ENCODE results near the gene EIF4H. TPM values are rescaled to one million over a fixed set of nuclear protein-coding genes. Genes with fewer than 3 reads are reported as not detected.

Gene EIF4H
- total RNA-seq, 1 donor = 293 TPM

DNA sequence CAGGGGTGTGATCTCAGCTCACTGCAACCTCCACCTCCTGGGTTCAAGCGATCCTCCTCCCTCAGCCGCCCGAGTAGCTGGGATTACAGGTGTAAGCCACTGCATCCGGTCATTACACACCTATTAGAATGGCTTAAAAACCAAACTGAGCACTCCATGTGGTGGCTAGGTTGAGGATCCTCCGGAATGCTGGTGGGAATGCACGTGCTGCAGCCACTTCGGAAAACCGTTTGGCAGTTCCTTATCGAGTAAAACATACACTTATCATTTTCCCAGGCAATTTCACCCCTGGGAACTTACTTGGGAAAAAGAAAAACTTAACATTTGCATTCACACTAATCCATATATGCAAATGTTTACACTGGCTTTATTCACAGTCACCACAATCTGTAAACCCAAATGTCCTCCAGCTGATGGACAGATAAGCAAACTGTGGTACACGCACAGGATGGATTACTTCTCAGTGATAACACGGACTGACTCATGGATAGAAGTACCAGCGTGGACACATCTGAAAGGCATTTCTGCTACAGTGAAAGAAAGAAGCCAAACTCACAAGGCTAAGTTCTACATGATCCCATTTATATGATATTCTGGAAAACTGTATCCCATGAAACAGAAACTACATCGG, 59.6 kb downstream of the EIF4H start:
- H3K4me3 ChIP-seq (ENCODE audit: low read depth, low read length) = peak overlapping the region; percentile 23
- DNase-seq (ENCODE audit: low read depth) = peak; percentile 99
- TF ChIP-seq, protein P1, sequence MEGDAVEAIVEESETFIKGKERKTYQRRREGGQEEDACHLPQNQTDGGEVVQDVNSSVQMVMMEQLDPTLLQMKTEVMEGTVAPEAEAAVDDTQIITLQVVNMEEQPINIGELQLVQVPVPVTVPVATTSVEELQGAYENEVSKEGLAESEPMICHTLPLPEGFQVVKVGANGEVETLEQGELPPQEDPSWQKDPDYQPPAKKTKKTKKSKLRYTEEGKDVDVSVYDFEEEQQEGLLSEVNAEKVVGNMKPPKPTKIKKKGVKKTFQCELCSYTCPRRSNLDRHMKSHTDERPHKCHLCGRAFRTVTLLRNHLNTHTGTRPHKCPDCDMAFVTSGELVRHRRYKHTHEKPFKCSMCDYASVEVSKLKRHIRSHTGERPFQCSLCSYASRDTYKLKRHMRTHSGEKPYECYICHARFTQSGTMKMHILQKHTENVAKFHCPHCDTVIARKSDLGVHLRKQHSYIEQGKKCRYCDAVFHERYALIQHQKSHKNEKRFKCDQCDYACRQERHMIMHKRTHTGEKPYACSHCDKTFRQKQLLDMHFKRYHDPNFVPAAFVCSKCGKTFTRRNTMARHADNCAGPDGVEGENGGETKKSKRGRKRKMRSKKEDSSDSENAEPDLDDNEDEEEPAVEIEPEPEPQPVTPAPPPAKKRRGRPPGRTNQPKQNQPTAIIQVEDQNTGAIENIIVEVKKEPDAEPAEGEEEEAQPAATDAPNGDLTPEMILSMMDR (IDR thresholded peaks at IDR 0.05; ENCODE audit: insufficient read depth, low read depth, low read length) = no peak

DNA sequence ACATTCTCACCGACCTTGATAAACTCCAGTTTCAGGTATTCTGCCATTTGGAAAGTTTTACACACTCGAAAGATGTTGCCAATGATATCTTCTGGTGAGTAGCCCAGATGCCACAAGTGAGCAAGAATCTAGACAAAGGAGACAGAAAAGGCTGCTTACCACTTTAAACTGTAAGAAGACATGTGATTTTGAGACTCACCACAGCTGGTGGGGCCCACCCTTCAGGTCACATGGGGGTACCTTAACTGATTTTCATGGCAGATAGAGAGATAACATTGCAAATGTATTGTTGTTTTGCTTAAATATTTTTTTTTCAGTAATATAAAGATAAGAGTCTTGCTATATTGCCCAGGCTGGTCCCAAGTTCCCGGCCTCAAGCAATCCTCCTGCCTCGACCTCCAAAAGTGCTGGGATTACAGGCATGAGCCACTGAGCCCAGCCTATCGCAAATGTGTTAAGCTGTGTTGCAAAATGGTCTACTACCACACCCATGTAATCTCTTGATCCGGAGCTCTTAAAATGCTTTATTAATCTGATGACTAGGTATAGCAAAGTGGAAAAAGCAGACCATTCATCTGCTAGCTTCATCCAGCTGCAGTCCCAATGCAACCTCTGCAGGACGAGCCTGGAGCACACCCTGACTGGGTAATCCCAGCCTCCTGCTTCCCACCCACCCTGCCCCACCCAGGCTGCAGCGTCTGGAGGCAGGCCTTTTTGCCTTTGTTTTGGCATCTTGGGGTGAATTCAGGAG, 61.5 kb downstream of the EIF4H start:
- peak; percentile 85 for DNase-seq (ENCODE audit: low read depth)

DNA sequence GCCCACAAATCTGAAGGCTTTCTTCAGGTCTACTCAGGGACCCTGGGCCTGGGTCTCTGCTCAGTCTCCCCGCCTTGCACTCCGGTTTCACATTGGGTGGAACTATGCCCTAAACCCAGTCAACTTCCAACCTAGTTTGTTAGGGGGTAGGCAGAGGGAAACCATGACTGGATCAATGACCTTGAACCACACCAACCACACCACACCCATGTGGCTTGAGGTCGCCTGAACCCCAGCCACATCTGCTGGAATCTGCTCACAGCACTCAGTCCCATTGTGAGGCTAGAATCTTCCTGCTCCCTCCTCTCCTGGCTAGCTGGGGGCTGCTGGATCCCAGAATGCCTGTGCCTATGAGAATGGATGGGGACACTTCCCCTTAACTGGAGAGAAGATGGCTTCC, 62.1 kb downstream of the EIF4H start:
- no peak overlapping the region for H3K4me3 ChIP-seq (ENCODE audit: low read depth, low read length)
- TF ChIP-seq, protein P1 (IDR thresholded peaks at IDR 0.05; ENCODE audit: insufficient read depth, low read depth, low read length) = no peak
- DNase-seq (ENCODE audit: low read depth) = peak; percentile 30

More for the DNA sequence above, 61.5 kb downstream of the EIF4H start:
- H3K4me3 ChIP-seq (ENCODE audit: low read depth, low read length) = no peak overlapping the region
- TF ChIP-seq, protein P1 (IDR thresholded peaks at IDR 0.05; ENCODE audit: insufficient read depth, low read depth, low read length) = no peak

DNA sequence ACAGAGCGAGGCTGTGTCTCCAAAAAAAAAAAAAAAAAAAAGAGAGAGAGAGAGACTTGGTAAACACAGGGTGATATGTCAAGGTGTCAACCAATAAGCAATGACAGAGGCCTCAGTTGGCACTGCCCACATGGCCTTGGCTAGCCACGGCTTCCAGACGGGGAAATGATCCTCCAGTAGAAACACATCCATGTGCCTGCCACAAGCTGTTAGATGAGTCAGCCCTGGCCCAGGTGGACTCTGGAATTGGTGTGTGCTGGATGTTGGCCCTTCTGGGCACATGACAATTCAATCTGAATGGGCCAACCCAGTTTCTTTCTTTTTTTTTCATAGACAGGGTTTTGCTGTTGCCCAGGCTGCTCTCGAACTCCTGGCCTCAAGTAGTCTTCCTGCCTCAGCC, 66.3 kb downstream of the EIF4H start:
- no peak overlapping the region for H3K4me3 ChIP-seq (ENCODE audit: low read depth, low read length)
- no peak for DNase-seq (ENCODE audit: low read depth)
- TF ChIP-seq, protein P1 (IDR thresholded peaks at IDR 0.05; ENCODE audit: insufficient read depth, low read depth, low read length) = no peak

DNA sequence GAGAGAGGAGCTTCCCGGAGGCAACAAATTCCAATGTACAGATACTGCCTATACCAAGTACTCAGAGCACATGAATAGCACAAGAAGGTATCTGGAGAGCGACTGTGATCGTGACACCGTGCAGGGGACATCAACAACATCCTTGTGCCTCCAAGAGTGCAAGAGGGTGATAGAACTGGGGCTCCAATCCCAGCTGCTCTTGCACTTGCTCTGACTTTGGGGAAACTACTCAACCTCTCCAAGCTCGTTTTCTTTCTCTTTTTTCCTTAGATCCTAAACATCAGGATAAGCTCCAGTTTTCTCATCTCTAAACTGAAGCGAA, 67.9 kb downstream of the EIF4H start:
- H3K4me3 ChIP-seq (ENCODE audit: low read depth, low read length) = no peak overlapping the region

DNA sequence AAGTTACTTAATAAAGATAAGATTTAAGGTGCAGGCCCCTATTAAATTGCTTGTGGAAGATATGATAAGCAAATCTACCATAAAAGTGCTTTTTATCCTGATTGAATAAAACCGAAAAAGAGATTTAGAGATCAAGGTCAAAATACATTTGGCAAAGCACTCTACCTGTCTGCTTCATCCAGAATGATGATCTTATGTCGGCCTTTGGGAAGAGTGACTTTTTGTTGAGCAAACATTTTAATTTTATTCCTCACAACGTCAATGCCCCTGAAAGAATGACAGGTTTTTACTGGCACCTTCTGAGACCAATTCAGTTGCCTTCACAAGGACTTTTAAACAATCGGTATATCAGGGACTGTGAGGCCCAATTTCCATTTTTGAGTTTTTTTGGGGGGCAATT, 72.3 kb downstream of the EIF4H start:
- DNase-seq (ENCODE audit: low read depth) = no peak
- no peak overlapping the region for H3K4me3 ChIP-seq (ENCODE audit: low read depth, low read length)
- TF ChIP-seq, protein P1 (IDR thresholded peaks at IDR 0.05; ENCODE audit: insufficient read depth, low read depth, low read length) = no peak

More for the DNA sequence above, 67.9 kb downstream of the EIF4H start:
- no peak for DNase-seq (ENCODE audit: low read depth)
- TF ChIP-seq, protein P1 (IDR thresholded peaks at IDR 0.05; ENCODE audit: insufficient read depth, low read depth, low read length) = no peak

Small RNA genes lying within 50 kb of the gene (small RNA-seq; reads per million reads assigned to genes)
- 307 reads per million, percentile 98 among the genes with 10 or more reads in this experiment for gene MIR590

Other genes with a start within 250 kb of the EIF4H start
- gene ELN, start 146.2 kb upstream of the EIF4H start, total RNA-seq = under 0.01 and 0.64 TPM in 2 replicates
- gene LIMK1, start 90.6 kb upstream of the EIF4H start, total RNA-seq = 44.9 and 50.6 TPM in 2 replicates
- gene LAT2, start 35.6 kb downstream of the EIF4H start, total RNA-seq = 0.32 and 1.3 TPM in 2 replicates
- 18.4 and 22.0 TPM in 2 replicates for gene RFC2, start 80.0 kb downstream of the EIF4H start, total RNA-seq
- 55.7 and 61.8 TPM in 2 replicates for gene CLIP2, start 115.1 kb downstream of the EIF4H start, total RNA-seq

Data from fibroblast of villous mesenchyme (primary cell).